HL-60/S4 treated with retinoic acid at 250 ng/mL for 4 days and 3 days (cell line): ENCODE data around the gene WDR38.

Experiments
- in situ Hi-C: fragments of 300-500 bp; cut with MboI; formaldehyde crosslinking; loops from 2 replicates; pipeline ENCODE4 v1.7.0; 2022; ENCODE audit warnings: low sequenced_read_pairs

The WDR38 gene

GRCh38 chr9:124852829-124853531 lies at the start of gene WDR38:
Gene WDR38 (plus strand): TSS chr9:124853460. CDS start chr9:124853532, 72 bp downstream.
- in situ Hi-C loops, result loop anchor here (5.0 kb wide), 1 partner anchor 81 kb away; the partner anchor contains the start of gene NR6A1

- in situ Hi-C loops, result no loop called here
Measured at GRCh38 chr9:124803911-124804310, 49.3 kb upstream of the WDR38 start.

GRCh38 chr9:124805186-124805585 lies 48.1 kb upstream of the WDR38 start:
- in situ Hi-C loops, result no loop called here

DNA sequence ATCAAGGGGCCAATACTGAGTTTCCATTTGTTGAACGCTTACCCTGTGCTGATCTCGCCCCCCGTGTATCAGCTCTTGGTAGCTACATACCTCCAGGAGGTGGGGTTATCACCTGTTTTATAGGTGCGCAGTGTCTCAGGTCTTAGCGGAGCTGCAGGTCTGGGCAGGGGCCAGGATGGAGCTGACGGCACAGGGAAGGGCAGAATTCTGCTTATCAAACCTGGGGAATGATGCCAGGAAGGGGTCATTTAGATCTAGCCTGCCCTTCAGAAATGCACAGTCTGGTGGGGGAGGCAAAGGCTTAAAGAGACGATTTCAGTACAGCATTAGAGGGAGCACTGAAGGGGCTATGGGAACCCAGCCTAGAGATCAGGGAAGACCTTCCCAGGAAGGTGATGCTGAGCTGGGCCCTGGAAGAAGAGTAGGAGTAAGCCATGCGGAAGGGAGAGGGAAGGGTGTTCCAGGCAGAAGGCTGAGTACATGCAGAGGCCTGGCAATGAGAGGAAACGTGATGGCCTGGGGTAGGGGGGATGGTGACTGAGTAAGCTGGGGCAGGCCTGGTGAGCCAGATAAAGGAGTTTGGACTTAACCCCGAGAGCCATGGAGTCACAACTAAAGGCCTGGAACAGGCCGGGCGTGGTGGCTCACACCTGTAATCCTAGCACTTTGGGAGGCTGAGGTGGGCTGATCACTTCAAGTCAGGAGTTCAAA lies 44.9 kb upstream of the WDR38 start:
- in situ Hi-C loops, result no loop called here

DNA sequence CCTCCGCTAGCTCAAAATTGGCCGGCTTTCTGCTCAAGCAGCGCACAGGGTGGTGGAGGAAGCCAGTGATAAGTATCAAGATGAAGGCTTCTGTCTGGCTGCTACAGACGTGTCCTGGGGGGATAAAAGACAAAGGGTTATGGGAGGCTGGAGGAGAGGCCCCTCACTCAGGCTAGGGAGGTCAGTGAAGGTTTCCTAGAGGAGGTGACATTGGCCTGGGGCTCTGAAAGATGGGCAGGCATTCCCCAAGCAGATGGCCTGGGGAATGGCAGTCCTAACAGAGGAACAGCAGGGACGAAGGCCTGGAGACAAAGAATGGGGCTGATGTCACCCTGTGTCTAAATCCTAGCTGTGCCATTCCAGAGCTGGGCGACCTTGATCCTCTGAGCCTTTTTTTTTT lies 44.0 kb upstream of the WDR38 start:
- in situ Hi-C loops, result no loop called here

GRCh38 chr9:124809741-124810500 lies 43.3 kb upstream of the WDR38 start:
- in situ Hi-C loops, result no loop called here

- in situ Hi-C loops, result no loop called here
Measured at GRCh38 chr9:124810663-124811355, 42.5 kb upstream of the WDR38 start.

- in situ Hi-C loops, result no loop called here
Measured at GRCh38 chr9:124812441-124812876, 40.8 kb upstream of the WDR38 start.

- in situ Hi-C loops, result no loop called here
Measured at GRCh38 chr9:124813041-124813440, 40.2 kb upstream of the WDR38 start.

DNA sequence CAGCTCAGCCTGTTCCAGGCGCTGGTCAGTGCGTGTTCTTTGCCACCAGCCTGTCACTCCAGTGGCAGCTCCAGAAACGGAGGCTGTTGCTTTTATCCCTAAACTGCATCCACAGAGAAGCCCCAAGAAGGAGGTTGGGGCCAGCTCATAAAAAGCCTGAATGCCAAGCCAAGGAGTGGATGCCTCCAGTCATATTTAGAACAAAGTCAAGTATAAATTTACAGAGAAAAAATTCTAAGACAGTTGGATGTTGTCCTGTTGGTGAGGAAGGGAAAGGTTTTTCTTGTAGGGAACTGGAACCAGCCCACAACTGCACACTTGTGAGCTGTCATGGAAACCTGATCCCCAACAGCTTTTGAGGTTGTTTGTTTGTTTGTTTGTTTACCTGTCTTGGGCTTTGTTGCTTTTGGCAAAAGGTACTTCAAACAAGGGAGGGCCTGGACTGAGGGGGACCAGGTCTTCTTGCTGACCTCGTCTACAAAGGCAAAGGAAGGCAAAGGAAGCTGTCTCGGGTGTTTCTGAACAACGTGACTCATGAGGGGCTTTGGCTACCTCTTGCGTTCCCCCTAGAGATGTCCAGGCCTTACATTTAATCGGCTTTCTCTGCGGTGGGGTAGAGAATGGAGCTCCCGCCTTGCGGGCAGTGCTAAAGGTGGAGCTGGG lies 39.6 kb upstream of the WDR38 start:
- in situ Hi-C loops, result no loop called here

DNA sequence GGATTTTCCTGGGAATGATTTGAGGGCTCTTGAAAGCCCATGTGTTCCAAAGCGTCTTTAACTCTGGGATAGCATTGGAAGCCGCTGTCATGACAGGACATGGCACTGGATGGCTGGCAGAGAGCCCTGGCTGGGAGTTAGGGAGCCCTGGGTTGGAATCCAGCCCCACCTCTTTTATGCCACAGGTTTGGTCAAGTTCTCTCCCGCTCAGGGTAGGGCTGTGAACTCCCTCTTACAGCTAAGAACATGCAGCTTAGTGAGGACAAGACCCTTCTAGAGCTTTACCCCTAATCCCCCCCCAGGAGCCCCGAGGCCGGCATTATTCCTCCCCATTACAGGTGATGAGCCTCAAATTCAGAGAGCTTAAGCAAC lies 39.1 kb upstream of the WDR38 start:
- in situ Hi-C loops, result no loop called here

DNA sequence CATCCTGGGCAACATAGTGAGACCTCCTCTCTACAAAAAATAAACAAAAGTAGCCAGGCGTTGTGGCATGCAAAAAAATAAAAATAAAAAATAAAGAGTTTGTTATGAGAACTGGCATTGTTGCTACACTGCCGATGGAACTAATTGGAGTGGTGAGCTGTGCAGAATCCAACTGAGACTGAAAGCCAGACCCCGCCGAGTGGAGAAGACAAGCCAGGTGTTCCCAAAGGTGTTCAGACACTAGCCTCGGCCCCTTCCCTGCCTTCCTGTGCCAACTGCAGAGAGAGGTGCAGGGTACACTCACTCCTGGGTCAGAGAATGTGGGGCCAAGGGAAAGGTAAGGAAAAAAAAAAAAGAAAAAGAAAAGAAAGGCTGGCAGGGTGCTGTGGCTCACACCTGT lies 37.7 kb upstream of the WDR38 start:
- in situ Hi-C loops, result no loop called here

DNA sequence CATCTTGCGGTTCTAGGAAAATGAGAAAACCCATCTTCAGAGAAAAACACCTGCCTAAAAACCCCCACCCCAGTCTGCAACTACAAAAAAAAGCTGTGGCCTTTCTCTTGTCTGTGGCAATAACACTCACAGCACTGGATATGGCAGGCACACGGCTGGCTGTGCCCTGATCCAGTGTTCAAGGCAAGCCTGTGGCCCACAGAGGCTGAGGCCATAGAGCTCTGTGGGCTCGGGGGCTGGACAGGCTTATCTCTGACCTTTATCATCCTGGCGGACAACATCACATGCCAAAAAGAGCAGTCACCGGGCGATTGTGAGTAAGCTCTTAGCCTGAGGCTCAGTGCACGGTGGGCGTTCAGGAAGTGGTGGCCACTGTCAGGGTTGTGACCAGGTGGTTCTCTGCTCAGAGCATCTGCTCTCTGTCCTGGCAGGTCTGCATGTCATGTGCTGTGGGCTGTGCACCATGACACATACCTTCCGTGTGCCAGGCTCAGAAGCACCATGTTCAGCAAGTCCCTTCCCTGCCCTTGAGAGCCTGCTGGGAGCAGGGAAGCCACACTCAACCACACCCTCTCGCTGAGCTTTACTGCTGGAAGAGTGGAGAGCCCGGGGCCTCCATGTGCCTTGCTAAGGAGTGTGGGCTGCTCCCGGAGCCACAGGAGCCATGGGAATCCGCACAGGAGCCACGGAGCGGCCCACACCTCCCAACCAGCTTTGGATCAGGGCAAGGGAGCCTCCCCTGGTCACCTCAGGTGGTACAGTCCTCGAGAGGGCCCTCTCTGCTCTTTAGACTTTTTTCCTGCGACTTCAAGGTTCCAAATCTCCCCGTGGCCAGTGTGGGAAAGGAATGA lies 34.6 kb upstream of the WDR38 start:
- in situ Hi-C loops, result no loop called here

GRCh38 chr9:124820698-124821623 lies 32.3 kb upstream of the WDR38 start:
- in situ Hi-C loops, result no loop called here

- in situ Hi-C loops, result no loop called here
Measured at GRCh38 chr9:124828489-124829333, 24.5 kb upstream of the WDR38 start.

GRCh38 chr9:124829334-124829669 lies 24.0 kb upstream of the WDR38 start:
- in situ Hi-C loops, result no loop called here

DNA sequence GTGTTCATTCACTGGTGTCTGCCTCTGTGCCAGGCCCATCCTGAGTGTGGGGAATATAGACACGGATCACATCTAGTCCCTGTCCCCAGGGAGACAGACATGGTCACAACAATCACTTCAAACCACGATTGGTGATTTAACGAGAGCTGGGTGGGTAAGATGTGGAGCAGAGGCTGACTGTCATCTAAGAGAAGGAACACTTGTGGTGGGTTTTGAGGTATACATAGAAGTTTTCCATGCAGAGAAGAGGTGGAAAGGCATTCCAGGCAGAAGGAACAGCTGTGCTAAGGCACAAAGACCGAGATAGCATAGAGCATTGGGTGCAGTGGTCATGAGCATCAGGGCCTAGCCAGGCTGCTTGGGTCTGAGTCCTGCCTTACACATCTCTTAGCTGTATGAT lies 22.7 kb upstream of the WDR38 start:
- in situ Hi-C loops, result no loop called here
